ENCODE results near the gene TENT5C. TPM values are rescaled to one million over a fixed set of nuclear protein-coding genes. Genes with fewer than 3 reads are reported as not detected.

Gene TENT5C
- total and polyA plus RNA-seq, 2 of the 13 experiments (the other 11 are each of a cell fraction or from before 2014, with no cell fraction given), result 0.02 to 0.38 TPM

- no peak for FAIRE-seq
- ChIA-PET POLR2A (no interaction called here), CTCF (ENCODE audit: low intra/inter-chr PET ratio, low total read pairs) (no interaction called here)
- Histone ChIP-seq H3K36me3 (replicated peaks in 1 of 2; ENCODE audit: control insufficient read depth in 1 of 2, insufficient read depth in 2 of 2, low read length in 2 of 2) (no peaks in the 10 kb centered on the region), H3K9ac (ENCODE audit: insufficient read depth, low read depth, low read length) (no peak overlapping the region), H3K4me3 (replicated peaks in 1 of 3; ENCODE audit: insufficient read depth in 1 of 3, low read depth in 2 of 3, low read length in 3 of 3) (no peak overlapping the region), H3K27ac (ENCODE audit: extremely low read length, insufficient read depth, low read length) (no peak overlapping the region), H3K4me2 (ENCODE audit: low read depth, low read length) (no peak overlapping the region), H4K20me1 (ENCODE audit: insufficient read depth, low read length) (no peaks in the 10 kb centered on the region), H3K9me3 (ENCODE audit: low read length) (no peaks in the 10 kb centered on the region), H3K27me3 (ENCODE audit: control insufficient read depth in 1 of 2, insufficient read depth in 2 of 2, low read length in 2 of 2) (no peaks in the 10 kb centered on the region; a peak in 1 of 5 replicates), H2AFZ (ENCODE audit: low read length) (no peak overlapping the region), H3K79me2 (ENCODE audit: insufficient read depth, low read length) (no peaks in the 10 kb centered on the region), H3K4me1 (ENCODE audit: insufficient read depth, low read length) (peaks cover 14% of the 10 kb centered on the region)
- BruUV-seq (replicated peaks), result no TSS peak
- 51% methylated on average over 3 of the region's 3 CpGs for WGBS (ENCODE audit: low lambda C conversion rate)
- in situ Hi-C loops (cut with HindIII; ENCODE audit: extremely low pct_ligation_motif_present, low pct_unique_long_range_greater_than_20kb), result no loop called here
- ATAC-seq, result no peak
- intact Hi-C loops (cut with micrococcal nuclease; ENCODE audit: unreplicated experiment), result no loop called here
- no peak for DNase-seq (ENCODE audit: low spot score)
- TF ChIP-seq GATAD2A (CRISPR knock-in tag; IDR thresholded peaks at IDR 0.05), result no peak
- TF ChIP-seq NR2F2 (IDR thresholded peaks at IDR 0.05; ENCODE audit: borderline replicate concordance, low read depth), result no peak
- TF ChIP-seq, protein P1, sequence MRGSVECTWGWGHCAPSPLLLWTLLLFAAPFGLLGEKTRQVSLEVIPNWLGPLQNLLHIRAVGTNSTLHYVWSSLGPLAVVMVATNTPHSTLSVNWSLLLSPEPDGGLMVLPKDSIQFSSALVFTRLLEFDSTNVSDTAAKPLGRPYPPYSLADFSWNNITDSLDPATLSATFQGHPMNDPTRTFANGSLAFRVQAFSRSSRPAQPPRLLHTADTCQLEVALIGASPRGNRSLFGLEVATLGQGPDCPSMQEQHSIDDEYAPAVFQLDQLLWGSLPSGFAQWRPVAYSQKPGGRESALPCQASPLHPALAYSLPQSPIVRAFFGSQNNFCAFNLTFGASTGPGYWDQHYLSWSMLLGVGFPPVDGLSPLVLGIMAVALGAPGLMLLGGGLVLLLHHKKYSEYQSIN (CRISPR knock-in tag; IDR thresholded peaks at IDR 0.05; ENCODE audit: borderline replicate concordance), result no peak
- no peak for TF ChIP-seq SETDB1 (CRISPR knock-in tag; IDR thresholded peaks at IDR 0.05; ENCODE audit: borderline replicate concordance)
- TF ChIP-seq ZNF619 (CRISPR knock-in tag; IDR thresholded peaks at IDR 0.05), result no peak
- no peak for TF ChIP-seq ZNF101 (CRISPR knock-in tag; IDR thresholded peaks at IDR 0.05; ENCODE audit: borderline replicate concordance, low read depth)
- no peak for TF ChIP-seq ZNF121 (CRISPR knock-in tag; IDR thresholded peaks at IDR 0.05)
- no peak for TF ChIP-seq ZNF766 (CRISPR knock-in tag; IDR thresholded peaks at IDR 0.05; ENCODE audit: borderline replicate concordance)
- no peak for TF ChIP-seq ZNF510 (CRISPR knock-in tag; IDR thresholded peaks at IDR 0.05; ENCODE audit: low read depth)
- no peak for TF ChIP-seq ZFP41 (CRISPR knock-in tag; IDR thresholded peaks at IDR 0.05; ENCODE audit: borderline replicate concordance)
- TF ChIP-seq ZNF207 (IDR thresholded peaks at IDR 0.05; ENCODE audit: borderline replicate concordance), result no peak
- TF ChIP-seq NAIF1 (CRISPR knock-in tag; IDR thresholded peaks at IDR 0.05; ENCODE audit: borderline replicate concordance), result no peak
- no peak for TF ChIP-seq KDM5A (IDR thresholded peaks at IDR 0.05; ENCODE audit: borderline replicate concordance, low read length)
- TF ChIP-seq CENPX (CRISPR knock-in tag; IDR thresholded peaks at IDR 0.05), result no peak
- TF ChIP-seq, protein P2, sequence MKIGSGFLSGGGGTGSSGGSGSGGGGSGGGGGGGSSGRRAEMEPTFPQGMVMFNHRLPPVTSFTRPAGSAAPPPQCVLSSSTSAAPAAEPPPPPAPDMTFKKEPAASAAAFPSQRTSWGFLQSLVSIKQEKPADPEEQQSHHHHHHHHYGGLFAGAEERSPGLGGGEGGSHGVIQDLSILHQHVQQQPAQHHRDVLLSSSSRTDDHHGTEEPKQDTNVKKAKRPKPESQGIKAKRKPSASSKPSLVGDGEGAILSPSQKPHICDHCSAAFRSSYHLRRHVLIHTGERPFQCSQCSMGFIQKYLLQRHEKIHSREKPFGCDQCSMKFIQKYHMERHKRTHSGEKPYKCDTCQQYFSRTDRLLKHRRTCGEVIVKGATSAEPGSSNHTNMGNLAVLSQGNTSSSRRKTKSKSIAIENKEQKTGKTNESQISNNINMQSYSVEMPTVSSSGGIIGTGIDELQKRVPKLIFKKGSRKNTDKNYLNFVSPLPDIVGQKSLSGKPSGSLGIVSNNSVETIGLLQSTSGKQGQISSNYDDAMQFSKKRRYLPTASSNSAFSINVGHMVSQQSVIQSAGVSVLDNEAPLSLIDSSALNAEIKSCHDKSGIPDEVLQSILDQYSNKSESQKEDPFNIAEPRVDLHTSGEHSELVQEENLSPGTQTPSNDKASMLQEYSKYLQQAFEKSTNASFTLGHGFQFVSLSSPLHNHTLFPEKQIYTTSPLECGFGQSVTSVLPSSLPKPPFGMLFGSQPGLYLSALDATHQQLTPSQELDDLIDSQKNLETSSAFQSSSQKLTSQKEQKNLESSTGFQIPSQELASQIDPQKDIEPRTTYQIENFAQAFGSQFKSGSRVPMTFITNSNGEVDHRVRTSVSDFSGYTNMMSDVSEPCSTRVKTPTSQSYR (CRISPR knock-in tag; IDR thresholded peaks at IDR 0.05; ENCODE audit: borderline replicate concordance), result no peak
- no peak for TF ChIP-seq HDAC2 (CRISPR knock-in tag; IDR thresholded peaks at IDR 0.05)
- no peak for TF ChIP-seq NR2C2 (CRISPR knock-in tag; IDR thresholded peaks at IDR 0.05; ENCODE audit: borderline replicate concordance)
- TF ChIP-seq, protein P3, sequence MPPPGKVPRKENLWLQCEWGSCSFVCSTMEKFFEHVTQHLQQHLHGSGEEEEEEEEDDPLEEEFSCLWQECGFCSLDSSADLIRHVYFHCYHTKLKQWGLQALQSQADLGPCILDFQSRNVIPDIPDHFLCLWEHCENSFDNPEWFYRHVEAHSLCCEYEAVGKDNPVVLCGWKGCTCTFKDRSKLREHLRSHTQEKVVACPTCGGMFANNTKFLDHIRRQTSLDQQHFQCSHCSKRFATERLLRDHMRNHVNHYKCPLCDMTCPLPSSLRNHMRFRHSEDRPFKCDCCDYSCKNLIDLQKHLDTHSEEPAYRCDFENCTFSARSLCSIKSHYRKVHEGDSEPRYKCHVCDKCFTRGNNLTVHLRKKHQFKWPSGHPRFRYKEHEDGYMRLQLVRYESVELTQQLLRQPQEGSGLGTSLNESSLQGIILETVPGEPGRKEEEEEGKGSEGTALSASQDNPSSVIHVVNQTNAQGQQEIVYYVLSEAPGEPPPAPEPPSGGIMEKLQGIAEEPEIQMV (CRISPR knock-in tag; IDR thresholded peaks at IDR 0.05; ENCODE audit: low read depth), result no peak
- TF ChIP-seq ARNT2 (CRISPR knock-in tag; IDR thresholded peaks at IDR 0.05; ENCODE audit: low read depth), result no peak
- no peak for TF ChIP-seq ZNF557 (CRISPR knock-in tag; IDR thresholded peaks at IDR 0.05)
Measured at GRCh38 chr1:117559139-117559538, 46.7 kb upstream of the TENT5C start.

Measured in HepG2 (cell line).